Calu3 (cell line): ENCODE data around the gene GPR31. TPM values are rescaled to one million over a fixed set of nuclear protein-coding genes. Genes with fewer than 3 reads are reported as not detected.

Experiments
- BruUV-seq: library from RNA; stranded (reverse); fragments of 400-500 nt; replicated peaks from 2 replicates; lab custom pipeline; 2021; lab: Mats Ljungman, UMichigan
- CTCF ChIA-PET: fragments of 300-600 bp; sonication (Branson Sonifier 250); formaldehyde crosslinking; loops from one replicate; lab custom pipeline; 2022; ENCODE audit warnings: antibody characterized with exemption; lab: Charles Lee
- DNase-seq: peaks from one replicate; pipeline ENCODE4 v3.0.0; 2022
- H3K27ac Mint-ChIP-seq: one replicate; pipeline ENCODE4 v1.8.0; 2022; ENCODE audit warnings: mixed read lengths; ENCODE audit not compliant: unreplicated experiment
- H3K27me3 Mint-ChIP-seq: one replicate; pipeline ENCODE4 v1.8.0; 2022; ENCODE audit warnings: mixed read lengths; ENCODE audit not compliant: unreplicated experiment
- H3K36me3 Mint-ChIP-seq: one replicate; pipeline ENCODE4 v1.8.0; 2022; ENCODE audit warnings: mild to moderate bottlenecking, moderate library complexity, mixed read lengths; ENCODE audit not compliant: insufficient read depth, unreplicated experiment
- H3K4me1 Mint-ChIP-seq: one replicate; pipeline ENCODE4 v1.8.0; 2022; ENCODE audit warnings: mild to moderate bottlenecking, low read depth, mixed read lengths; ENCODE audit not compliant: unreplicated experiment
- H3K4me3 Mint-ChIP-seq: one replicate; pipeline ENCODE4 v1.8.0; 2022; ENCODE audit warnings: mild to moderate bottlenecking, low read depth, moderate library complexity, mixed read lengths; ENCODE audit not compliant: unreplicated experiment
- H3K9me3 Mint-ChIP-seq: one replicate; pipeline ENCODE4 v1.8.0; 2022; ENCODE audit warnings: low read depth, mixed read lengths; ENCODE audit not compliant: unreplicated experiment
- intact Hi-C: fragments of 100-400 bp; cut with micrococcal nuclease; formaldehyde crosslinking; loops from one replicate; pipeline ENCODE4 v1.10.0; 2022; ENCODE audit not compliant: unreplicated experiment
- total RNA-seq: library from RNA; stranded (reverse); gene quantifications from 2 replicates; pipeline ENCODE4 v1.2.3, GENCODE V29; 2022
- TF ChIP-seq, protein P1 (sequence below): fragments of 200-600 bp; IDR thresholded peaks from one replicate; pipeline ENCODE4 v1.8.0; 2022; ENCODE audit warnings: antibody characterized with exemption; ENCODE audit not compliant: unreplicated experiment

Gene GPR31
- total RNA-seq, 1 experiment from 2014 or later, result not detected

DNA sequence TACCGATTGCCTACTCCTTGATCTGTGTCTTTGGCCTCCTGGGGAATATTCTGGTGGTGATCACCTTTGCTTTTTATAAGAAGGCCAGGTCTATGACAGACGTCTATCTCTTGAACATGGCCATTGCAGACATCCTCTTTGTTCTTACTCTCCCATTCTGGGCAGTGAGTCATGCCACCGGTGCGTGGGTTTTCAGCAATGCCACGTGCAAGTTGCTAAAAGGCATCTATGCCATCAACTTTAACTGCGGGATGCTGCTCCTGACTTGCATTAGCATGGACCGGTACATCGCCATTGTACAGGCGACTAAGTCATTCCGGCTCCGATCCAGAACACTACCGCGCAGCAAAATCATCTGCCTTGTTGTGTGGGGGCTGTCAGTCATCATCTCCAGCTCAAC lies 21.4 kb downstream of the GPR31 start:
- no TSS peak for BruUV-seq
- Mint-ChIP-seq H3K9me3 (no peaks in the 10 kb centered on the region), H3K36me3 (peaks cover 3% of the 10 kb centered on the region), H3K27me3 (peaks cover 73% of the 10 kb centered on the region), H3K4me3 (no peak overlapping the region), H3K4me1 (peaks cover 8% of the 10 kb centered on the region), H3K27ac (no peak overlapping the region)
- TF ChIP-seq, protein P1, sequence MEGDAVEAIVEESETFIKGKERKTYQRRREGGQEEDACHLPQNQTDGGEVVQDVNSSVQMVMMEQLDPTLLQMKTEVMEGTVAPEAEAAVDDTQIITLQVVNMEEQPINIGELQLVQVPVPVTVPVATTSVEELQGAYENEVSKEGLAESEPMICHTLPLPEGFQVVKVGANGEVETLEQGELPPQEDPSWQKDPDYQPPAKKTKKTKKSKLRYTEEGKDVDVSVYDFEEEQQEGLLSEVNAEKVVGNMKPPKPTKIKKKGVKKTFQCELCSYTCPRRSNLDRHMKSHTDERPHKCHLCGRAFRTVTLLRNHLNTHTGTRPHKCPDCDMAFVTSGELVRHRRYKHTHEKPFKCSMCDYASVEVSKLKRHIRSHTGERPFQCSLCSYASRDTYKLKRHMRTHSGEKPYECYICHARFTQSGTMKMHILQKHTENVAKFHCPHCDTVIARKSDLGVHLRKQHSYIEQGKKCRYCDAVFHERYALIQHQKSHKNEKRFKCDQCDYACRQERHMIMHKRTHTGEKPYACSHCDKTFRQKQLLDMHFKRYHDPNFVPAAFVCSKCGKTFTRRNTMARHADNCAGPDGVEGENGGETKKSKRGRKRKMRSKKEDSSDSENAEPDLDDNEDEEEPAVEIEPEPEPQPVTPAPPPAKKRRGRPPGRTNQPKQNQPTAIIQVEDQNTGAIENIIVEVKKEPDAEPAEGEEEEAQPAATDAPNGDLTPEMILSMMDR, result no peak
- intact Hi-C loops, result no loop called here
- CTCF ChIA-PET, result no interaction called here
- no peak for DNase-seq

DNA sequence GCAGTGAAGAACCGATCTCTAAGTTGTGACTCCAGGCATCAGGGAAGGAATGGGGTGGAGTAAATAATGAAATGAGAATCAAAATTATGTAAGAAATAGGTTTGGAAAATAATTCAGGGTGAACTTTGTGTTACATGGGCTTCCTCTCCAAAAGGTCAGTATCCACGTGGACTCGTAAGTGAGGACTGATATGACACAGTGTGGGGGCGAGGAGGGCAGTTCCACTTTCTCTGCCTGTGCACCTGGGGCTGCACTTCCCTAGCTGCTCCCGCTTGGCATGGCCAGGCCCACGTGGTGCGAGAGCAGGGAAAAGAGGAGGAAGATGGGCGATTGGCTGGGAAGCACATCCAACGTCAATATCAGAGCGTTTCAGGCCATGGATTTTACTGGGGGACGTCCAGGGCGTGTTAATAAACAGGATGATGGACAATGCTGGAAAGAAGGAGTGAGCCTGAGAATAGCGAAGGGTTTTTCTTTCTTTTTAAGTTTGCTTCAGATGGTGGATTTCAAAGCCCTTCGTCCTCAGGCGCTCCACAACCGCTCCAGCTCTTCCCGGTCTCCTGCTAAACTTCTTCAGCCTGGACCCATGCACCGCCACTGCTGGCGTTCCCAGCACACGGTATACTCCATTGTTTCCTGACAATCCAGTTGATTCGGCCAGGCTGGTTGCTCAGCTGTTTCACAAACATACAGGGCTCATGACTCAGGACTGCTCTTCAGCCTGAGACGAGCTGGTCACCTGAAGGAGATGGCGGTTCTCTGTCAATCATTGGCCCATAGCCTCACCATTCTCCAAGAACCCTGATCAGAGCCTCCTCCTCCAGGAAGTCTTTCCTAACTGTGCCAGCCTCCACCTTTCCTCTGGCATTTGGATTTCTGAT lies 23.1 kb downstream of the GPR31 start:
- BruUV-seq, result no TSS peak
- peak; percentile 28 for DNase-seq
- CTCF ChIA-PET, result no interaction called here

DNA sequence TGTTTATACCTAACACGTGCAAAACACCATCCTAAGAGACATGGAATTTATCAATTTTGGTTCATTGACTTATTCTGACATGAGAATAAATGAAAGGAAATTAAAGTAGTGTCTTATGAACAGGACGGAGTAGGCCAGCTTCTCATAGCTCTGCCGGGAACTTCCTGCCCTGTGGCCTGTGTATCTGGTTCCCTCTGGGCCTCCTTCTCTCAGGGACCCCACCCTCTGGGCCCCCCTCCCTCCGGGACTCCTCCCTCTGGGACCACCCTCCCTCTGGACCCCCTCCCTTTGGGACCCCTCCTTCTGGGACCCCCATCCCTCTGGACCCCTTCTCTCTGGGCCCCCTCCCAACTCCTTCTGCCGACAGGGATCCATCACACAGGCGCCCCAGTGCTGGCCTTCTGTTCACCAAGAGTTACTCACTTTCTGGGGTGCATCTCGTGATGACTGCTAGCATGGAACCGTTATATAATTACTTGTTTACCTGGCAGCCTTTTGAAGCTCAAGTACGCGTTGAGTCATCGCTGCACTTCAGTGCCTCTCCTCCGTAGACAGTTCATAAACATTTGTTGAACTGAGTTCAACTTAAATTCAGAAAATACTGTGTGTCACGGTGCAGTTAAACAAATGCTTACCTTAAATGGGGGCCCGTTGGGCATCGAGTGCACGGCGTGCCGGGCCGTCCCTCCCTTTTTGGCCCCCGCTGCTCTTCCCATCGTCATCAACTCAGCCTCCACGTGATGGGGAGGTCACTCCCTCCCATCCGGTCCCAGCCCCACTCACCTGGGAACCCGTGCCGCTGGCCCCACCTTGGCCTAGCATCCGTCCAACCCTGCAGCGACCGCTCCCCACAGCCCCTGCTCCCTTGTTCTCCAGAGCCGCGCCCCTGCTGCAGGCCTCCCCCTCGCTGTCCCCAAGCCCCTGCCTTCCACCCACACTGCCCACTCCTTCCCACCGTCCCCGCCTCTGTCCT lies 26.8 kb downstream of the GPR31 start:
- DNase-seq, result no peak
- TF ChIP-seq, protein P1, result no peak
- H3K36me3 Mint-ChIP-seq, result peaks cover 3% of the 10 kb centered on the region
- H3K27me3 Mint-ChIP-seq, result peaks cover 69% of the 10 kb centered on the region
- CTCF ChIA-PET, result no interaction called here
- no TSS peak for BruUV-seq
- no peaks in the 10 kb centered on the region for H3K9me3 Mint-ChIP-seq
- no peak overlapping the region for H3K4me3 Mint-ChIP-seq
- H3K27ac Mint-ChIP-seq, result no peak overlapping the region
- intact Hi-C loops, result no loop called here
- H3K4me1 Mint-ChIP-seq, result no peaks in the 10 kb centered on the region

More for the DNA sequence above, 23.1 kb downstream of the GPR31 start:
- TF ChIP-seq, protein P1, result no peak
- peaks cover 74% of the 10 kb centered on the region for H3K27me3 Mint-ChIP-seq
- H3K27ac Mint-ChIP-seq, result no peak overlapping the region
- intact Hi-C loops, result no loop called here
- no peak overlapping the region for H3K4me3 Mint-ChIP-seq
- no peaks in the 10 kb centered on the region for H3K4me1 Mint-ChIP-seq
- H3K36me3 Mint-ChIP-seq, result peaks cover 3% of the 10 kb centered on the region
- H3K9me3 Mint-ChIP-seq, result no peaks in the 10 kb centered on the region

DNA sequence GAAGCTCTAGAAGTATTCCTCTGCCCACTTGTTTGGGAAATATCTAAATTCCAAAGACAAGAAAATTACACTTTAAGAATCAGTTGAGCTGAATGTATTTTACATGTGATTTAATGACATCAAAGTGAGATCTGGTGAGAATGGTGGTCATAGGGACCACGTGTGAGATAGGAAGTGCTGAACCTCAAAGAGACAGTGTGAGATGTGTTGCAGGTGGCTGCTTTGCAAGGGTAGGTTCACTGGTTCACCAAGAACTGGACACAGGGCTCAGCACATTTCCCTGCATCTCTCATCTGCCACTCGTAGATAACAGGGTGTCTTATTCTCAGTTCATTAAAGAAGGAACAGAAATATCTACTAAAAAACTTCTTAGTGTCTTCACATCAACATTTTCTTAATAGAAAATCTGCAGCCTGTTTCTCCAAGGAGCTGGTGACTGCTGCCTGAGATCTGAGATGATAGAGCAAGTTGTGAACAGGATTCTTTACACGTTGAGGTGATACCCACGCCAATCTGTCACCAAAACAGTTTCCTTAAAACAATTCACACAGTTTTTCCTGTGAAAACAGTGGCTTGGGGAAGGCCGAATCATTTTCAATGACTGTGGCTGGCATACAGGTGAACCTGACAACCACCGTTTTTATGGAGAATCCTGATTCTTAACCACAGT lies 27.6 kb downstream of the GPR31 start:
- CTCF ChIA-PET, result no interaction called here
- Mint-ChIP-seq H3K4me3 (no peak overlapping the region), H3K27me3 (peaks cover 60% of the 10 kb centered on the region), H3K36me3 (peaks cover 3% of the 10 kb centered on the region), H3K4me1 (no peaks in the 10 kb centered on the region), H3K27ac (no peak overlapping the region), H3K9me3 (no peaks in the 10 kb centered on the region)
- no TSS peak for BruUV-seq
- TF ChIP-seq, protein P1, result no peak
- no peak for DNase-seq
- intact Hi-C loops, result no loop called here
